H1 (cell line): ENCODE data around the gene OSBP2. TPM values are rescaled to one million over a fixed set of nuclear protein-coding genes. Genes with fewer than 3 reads are reported as not detected.

ENCODE experiments used
- BCL11A ChIP-seq, 2 experiments: IDR thresholded peaks; one replicate each; pipeline ENCODE4 v1.6.1; 2011; ENCODE audit warnings: low read depth in 2 of 2, low read length in 2 of 2, mild to moderate bottlenecking in 2 of 2
- CHD7 ChIP-seq: fragments of 300-600 bp; sonication (generic); IDR thresholded peaks from 2 replicates; pipeline ENCODE4 v1.7.1; 2012; ENCODE audit warnings: low read length, moderate library complexity, mild to moderate bottlenecking, inconsistent platforms; ENCODE audit not compliant: insufficient replicate concordance
- RXRA ChIP-seq: IDR thresholded peaks from 2 replicates; pipeline ENCODE4 v1.6.1; 2011; ENCODE audit warnings: low read depth, mild to moderate bottlenecking, low read length, moderate library complexity; ENCODE audit not compliant: insufficient read depth
- SP2 ChIP-seq: IDR thresholded peaks from 2 replicates; pipeline ENCODE4 v1.6.1; 2012; ENCODE audit warnings: mild to moderate bottlenecking, low read length, inconsistent platforms
- SP4 ChIP-seq: IDR thresholded peaks from 2 replicates; pipeline ENCODE4 v1.6.1; 2012; ENCODE audit warnings: low read length, inconsistent platforms
- polyA plus RNA-seq, 7 experiments: library from polyadenylated mRNA; depleted of rRNA in 3 of 7; stranded (reverse) in 5 of 7; unstranded in 2 of 7; fragments of >200 nt in 5 of 7; fragments of 200-250 nt in 2 of 7; gene quantifications; 1 replicate in 5 of 7; 2 replicates in 1 of 7; 4 replicates in 1 of 7; pipeline versions ENCODE4 v1.2.1 to v1.2.3, GENCODE V29; 2011 to 2013; ENCODE audit warnings: missing spikeins in 2 of 7, mixed read lengths in 2 of 7
- total RNA-seq: library from RNA; stranded (reverse); fragmentation: NEBNext Ultra II Directional; extraction: Animal tissue kit (Norgen Biotek cat#: 25700); gene quantifications from 2 replicates; pipeline ENCODE4 v1.2.1, GENCODE V29; 2021
- TF ChIP-seq, protein P1 (sequence below): IDR thresholded peaks from 2 replicates; pipeline ENCODE4 v1.6.1; 2012; ENCODE audit warnings: low read length, inconsistent platforms

The OSBP2 gene
- total and polyA plus RNA-seq, 2 of the 8 experiments (the other 6 are each of a cell fraction or from before 2014, with no cell fraction given), result 3.4 to 3.7 TPM

DNA sequence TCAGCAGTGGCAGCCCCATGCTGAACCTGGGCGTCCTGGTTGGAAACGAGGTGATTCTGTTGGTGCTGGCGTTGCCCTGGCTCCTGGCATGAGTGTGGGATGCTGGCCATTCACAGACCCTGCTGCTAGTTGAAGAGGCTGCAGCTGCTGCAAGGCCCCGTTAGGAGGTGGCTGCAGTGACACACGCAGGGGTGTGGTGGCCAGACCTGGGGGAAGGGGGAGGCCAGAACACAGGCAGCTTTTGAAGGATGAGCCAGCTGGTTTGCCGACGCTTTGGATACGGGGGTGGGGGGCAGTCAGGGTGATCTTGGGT, 196.7 kb downstream of the OSBP2 start (continued):
- TF ChIP-seq CHD7 (no peak), SP2 (no peak), RXRA (no peak), SP4 (no peak), BCL11A (IDR thresholded peaks at IDR 0.05; ENCODE audit: low read depth in 2 of 2, low read length in 2 of 2) (no peak)
- TF ChIP-seq, protein P1, sequence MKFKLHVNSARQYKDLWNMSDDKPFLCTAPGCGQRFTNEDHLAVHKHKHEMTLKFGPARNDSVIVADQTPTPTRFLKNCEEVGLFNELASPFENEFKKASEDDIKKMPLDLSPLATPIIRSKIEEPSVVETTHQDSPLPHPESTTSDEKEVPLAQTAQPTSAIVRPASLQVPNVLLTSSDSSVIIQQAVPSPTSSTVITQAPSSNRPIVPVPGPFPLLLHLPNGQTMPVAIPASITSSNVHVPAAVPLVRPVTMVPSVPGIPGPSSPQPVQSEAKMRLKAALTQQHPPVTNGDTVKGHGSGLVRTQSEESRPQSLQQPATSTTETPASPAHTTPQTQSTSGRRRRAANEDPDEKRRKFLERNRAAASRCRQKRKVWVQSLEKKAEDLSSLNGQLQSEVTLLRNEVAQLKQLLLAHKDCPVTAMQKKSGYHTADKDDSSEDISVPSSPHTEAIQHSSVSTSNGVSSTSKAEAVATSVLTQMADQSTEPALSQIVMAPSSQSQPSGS, result no peak
